GM12874 (cell line): Measurements from ENCODE around the gene PVALB.

Experiments used
- CTCF ChIP-seq: IDR thresholded peaks from 2 replicates; pipeline ENCODE4 v1.5.1; 2011; ENCODE audit warnings: low read depth, mild to moderate bottlenecking, control low read depth, low read length, moderate library complexity; ENCODE audit not compliant: insufficient read depth

Gene PVALB

GRCh38 chr22:36840106-36840505 is 23.3 kb upstream of the PVALB start:
- no peak for TF ChIP-seq CTCF

GRCh38 chr22:36839356-36840073 is 22.7 kb upstream of the PVALB start:
- no peak for TF ChIP-seq CTCF

GRCh38 chr22:36838119-36839030 is 21.5 kb upstream of the PVALB start:
- TF ChIP-seq CTCF, result no peak

GRCh38 chr22:36835903-36836302 is 19.1 kb upstream of the PVALB start:
- TF ChIP-seq CTCF, result no peak

- TF ChIP-seq CTCF, result no peak
These were observed 16.2 kb upstream of the PVALB start for GRCh38 chr22:36833073-36833472.

GRCh38 chr22:36831717-36832116 is 14.9 kb upstream of the PVALB start:
- TF ChIP-seq CTCF, result no peak

GRCh38 chr22:36831206-36831605 is 14.4 kb upstream of the PVALB start:
- no peak for TF ChIP-seq CTCF
